ENCODE measurements around the gene MGAT2.
"Not testable (repeated sequence)": the region's sequence is repeated elsewhere in the genome, so short reads cannot be mapped to it uniquely, and the experiment has no call there.

The MGAT2 gene

GRCh38 chr14:49582113-49582977 lies 38.3 kb upstream of the MGAT2 start:
- DNase-seq (ENCODE audit: extremely low spot score): no peak
- POLR2A ChIA-PET: no interaction called here
- no peak for TF ChIP-seq CTCF (IDR thresholded peaks at IDR 0.05; ENCODE audit: control extremely low read depth, extremely low read depth, low read depth, missing control alignments)
- CTCF ChIA-PET: interaction anchor here (1.4 kb wide), 1 partner anchor 121 kb away, joined by 4 read pairs; no protein-coding TSS in a partner anchor

DNA sequence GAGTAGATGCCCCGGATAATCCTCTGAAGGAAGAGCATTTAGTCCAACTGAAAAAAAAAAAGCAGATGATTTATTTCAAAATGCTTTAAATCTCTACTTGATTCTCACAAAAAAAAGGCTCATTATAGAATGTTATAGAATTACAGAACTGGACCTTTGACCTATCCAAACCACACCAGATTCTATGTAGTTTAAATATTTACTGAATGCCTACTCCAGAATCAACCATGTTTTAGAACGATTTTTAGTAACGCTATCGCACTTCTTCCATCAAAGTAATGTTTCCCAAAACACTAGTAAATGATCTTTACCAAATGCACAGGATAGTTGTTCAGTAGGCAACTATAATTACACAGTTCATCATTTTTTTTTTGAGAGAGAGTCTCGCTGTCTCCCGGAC lies 37.0 kb upstream of the MGAT2 start:
- DNase-seq (ENCODE audit: extremely low spot score): no peak
- POLR2A ChIA-PET: interaction anchor here (0.8 kb wide), 1 partner anchor 37 kb away, joined by 4 read pairs; the partner anchor contains the start of genes MGAT2 and RPL36AL
- CTCF ChIA-PET: interaction anchor here (1.3 kb wide), 1 partner anchor 269 kb away, joined by 5 read pairs; the partner anchor contains the start of gene NEMF
- no peak for TF ChIP-seq CTCF (IDR thresholded peaks at IDR 0.05; ENCODE audit: control extremely low read depth, extremely low read depth, low read depth, missing control alignments)

DNA sequence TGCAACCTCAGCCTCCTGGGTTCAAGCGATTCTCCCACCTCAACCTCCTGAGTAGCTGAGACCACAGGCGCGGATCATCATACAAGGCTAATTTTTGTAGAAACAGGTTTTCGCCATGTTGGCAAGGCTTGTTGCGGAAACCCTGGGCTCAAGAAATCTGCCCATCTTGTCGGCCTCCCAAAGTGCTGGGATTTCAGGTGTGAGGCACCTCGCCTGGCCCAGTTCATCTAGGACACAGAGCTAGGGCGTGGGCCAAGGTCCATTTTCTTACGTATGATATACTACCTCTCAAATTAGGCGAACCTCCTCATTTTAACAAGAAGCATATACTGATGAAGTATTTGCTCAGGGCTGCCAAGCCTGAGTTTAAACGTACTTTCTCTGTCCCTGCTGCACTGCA lies 36.5 kb upstream of the MGAT2 start:
- CTCF ChIA-PET: interaction anchor here (1.3 kb wide), 1 partner anchor 268 kb away, joined by 5 read pairs; the partner anchor contains the start of gene NEMF
- no peak for DNase-seq (ENCODE audit: extremely low spot score)
- POLR2A ChIA-PET: interaction anchor here (0.8 kb wide), 1 partner anchor 37 kb away, joined by 4 read pairs; the partner anchor contains the start of genes MGAT2 and RPL36AL
- TF ChIP-seq CTCF (IDR thresholded peaks at IDR 0.05; ENCODE audit: control extremely low read depth, extremely low read depth, low read depth, missing control alignments): no peak

DNA sequence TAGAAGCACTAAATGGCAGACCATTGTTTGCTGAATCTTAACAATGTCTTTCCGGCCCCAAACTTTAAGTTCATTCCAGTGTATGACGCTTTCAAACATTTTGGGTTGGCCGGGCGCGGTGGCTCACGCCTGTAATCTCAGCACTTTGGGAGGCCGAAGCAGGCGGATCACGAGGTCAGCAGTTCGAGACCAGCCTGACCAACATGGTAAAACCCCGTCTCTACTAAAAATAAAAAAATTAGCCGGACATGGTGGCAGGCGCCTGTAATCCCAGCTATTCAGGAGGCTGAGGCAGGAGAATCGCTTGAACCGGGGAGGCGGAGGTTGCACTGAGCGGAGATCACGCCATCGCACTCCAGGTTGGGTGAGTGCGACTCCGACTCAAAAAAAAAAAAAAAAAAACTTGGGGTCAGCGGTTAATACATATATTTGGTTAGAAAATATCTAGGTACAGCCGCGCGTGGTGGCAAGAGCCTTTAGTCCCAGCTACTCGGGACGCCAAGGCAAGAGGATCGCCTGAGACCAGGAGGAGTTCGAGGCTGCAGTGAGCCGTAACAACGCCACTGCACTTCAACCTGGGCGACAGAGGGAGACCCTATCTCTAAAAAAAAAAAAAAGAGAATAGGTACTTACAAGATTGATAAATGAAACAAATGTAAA lies 35.5 kb upstream of the MGAT2 start:
- POLR2A ChIA-PET: interaction anchor here (2.7 kb wide), 1 partner anchor 10 kb away, joined by 8 read pairs; no protein-coding TSS in a partner anchor
- not testable (repeated sequence) for DNase-seq (ENCODE audit: extremely low spot score)
- CTCF ChIA-PET: interaction anchor here (1.3 to 4.0 kb wide), 6 partner anchors 10 to 267 kb away, joined by 5 to 44 read pairs (median 10); partner anchors contain the start of genes DNAAF2, LRR1 and NEMF

DNA sequence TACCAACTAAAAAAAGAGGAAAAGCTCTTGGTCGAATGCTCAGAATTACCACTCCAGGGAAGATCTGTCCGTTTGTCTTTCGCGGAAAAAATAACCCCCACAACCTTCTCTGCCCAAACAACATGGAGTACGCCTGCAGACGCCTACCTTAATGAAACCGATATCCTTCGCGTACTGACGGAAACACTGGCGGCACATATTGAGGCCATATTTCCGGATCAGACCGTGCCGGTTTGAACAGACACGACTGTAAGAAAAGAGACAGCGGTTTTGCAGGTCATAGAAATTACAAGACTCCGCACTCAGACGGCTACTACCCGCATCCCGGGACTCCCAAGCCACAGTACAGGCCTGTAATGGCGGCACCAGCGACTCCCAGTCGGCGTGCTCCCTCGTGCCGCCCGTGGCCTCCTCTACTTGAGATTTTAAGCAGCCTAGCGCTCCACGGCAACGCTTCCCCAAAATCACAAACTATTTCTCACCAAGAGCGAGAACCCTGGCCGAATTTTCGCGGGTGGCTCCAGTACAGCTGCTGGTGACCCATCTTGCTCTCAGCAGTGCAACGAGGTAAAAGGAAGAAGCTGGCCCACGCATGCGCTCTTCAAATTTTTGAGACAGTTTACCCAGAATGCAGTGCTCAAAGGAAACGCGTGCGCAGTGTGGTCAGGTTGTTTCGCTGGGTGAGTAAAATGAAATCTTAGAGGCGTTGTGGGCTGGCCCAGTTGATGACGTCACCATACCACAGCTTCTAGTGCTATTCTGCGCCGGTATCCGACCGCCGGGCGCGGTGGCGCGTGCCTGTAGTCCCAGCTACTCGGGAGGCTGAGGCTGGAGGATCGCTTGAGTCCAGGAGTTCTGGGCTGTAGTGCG lies 34.6 kb upstream of the MGAT2 start, which contains the start of gene RPS29:
Gene RPS29 (minus strand): TSS at position 578 of the 870 bp plus-strand sequence. CDS start 34 bp downstream, at position 544.
- ChIA-PET POLR2A (interaction anchor here (0.7 to 2.7 kb wide), 5 partner anchors 9 to 48 kb away, joined by 3 to 11 read pairs (median 7); partner anchors contain the start of genes LRR1, MGAT2 and RPL36AL), CTCF (interaction anchor here (1.1 to 4.0 kb wide), 12 partner anchors 9 to 385 kb away, joined by 3 to 44 read pairs (median 7); partner anchors contain the start of genes DNAAF2, LRR1, MGAT2 and RPL36AL)
- TF ChIP-seq CTCF (IDR thresholded peaks at IDR 0.05; ENCODE audit: control extremely low read depth, extremely low read depth, low read depth, missing control alignments): no peak
- peak; percentile 93 for DNase-seq (ENCODE audit: extremely low spot score)
